Non-pigmented ciliary epithelial cell (primary cell): Measurements from ENCODE around the gene RIMKLB.

ENCODE experiments used
- DNase-seq: peaks from one replicate; pipeline ENCODE4 v3.0.0-alpha.2; 2010; ENCODE audit warnings: low read depth

Gene RIMKLB, protein sequence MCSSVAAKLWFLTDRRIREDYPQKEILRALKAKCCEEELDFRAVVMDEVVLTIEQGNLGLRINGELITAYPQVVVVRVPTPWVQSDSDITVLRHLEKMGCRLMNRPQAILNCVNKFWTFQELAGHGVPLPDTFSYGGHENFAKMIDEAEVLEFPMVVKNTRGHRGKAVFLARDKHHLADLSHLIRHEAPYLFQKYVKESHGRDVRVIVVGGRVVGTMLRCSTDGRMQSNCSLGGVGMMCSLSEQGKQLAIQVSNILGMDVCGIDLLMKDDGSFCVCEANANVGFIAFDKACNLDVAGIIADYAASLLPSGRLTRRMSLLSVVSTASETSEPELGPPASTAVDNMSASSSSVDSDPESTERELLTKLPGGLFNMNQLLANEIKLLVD

DNA sequence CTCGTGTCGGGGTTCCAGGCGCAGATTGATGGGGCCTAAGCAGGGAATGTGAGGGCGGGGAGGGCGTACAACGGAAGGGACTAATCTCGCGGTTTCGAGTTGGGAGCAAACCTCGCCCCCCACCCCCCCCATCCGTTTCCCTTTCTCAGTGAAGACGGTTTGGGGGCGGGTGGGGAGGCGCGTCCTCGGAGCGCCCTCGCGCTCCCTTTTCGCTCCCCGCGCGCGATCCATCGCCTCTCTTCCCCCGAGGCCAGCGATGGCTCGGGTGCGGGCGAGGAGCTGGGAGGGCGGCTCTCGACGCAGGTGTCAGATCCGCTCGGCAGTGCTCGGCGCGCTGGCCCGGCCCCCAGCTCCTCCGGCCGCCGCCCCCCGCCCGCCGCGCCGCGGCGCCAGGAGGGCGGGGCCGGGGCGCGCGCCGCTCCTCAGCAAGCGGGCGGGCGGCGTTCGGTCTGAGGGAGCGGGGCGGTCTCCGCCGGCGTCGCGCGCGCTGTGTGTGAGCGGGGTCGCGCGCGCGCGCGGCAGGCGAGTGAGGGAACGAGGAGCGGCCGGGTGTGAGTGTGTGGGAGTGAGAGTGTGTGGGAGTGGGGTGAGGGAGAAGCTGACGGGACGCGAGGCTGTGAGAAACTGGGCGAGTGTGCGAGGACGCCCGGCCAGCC, at the start of gene RIMKLB:
Gene RIMKLB (plus strand): TSS at position 516 of the 656 bp plus-strand sequence. CDS start 15,876 bp downstream, outside the sequence.
- no peak for DNase-seq

DNA sequence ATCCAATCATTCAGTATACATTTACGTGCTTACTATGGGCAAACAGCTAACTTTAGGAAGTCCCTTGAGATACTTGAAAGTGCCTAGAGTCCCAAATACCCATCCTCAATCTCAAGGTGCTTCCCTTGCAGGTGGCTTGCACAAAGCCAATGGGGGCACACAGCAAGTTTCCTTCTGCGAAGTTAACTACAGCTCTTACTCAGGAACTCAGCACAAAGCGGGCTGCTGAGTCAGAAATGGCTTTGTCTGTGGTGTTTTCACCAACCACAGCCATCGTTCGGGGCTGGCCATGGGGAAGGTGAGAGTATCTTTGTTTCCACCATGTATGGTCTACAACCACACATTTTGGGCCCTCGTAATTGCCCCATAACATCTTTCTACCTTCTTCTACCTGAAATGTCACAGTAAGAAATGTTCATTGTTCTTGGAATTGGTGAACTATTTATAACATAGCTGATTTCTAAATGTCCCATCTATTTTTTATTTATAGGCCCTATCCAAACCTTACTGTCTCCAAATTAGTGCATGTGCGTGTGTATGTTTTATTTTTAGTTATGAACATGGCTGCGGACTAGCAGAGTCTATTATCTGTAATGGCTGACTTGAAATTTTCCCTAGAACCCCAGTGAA, 49.1 kb upstream of the RIMKLB start:
- no peak for DNase-seq

DNA sequence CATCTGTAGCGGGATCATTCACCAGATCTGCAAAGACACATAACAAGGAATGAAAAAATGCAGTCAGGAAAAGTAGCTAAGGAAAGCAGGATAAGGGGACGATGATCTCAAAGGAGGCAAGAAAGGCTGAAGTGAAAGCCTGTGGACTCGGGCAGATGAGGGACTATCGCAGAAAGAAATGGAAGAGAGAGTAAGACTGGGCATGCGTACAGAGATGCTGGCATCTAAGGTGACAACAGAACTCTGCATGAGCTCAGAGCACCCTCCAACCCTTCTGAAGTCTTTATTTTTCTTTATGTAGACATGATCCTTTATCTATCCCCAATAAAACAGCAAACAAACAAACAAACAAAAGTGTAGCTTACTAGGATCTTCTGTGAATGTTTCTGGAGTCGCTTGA, 42.4 kb upstream of the RIMKLB start:
- DNase-seq, result no peak

DNA sequence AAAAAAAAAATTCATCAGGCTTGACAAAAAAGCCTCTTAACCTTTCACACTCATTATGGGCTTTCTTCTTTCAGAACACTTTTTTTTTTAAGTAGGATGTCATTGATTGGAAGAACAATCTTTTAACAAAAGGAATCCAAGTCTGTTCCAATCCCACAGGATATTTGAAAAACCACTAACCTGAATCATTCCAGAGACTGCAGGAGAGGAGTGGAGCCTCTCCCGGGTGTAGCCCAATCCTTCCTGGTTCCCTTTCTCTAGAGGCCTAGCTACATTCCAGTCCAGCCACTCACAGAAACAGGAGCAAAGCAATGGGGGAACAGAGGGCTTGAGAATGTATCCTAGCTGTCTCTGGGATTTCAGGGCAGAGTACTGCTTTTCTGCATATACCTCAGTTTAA, 39.4 kb upstream of the RIMKLB start:
- no peak for DNase-seq

DNA sequence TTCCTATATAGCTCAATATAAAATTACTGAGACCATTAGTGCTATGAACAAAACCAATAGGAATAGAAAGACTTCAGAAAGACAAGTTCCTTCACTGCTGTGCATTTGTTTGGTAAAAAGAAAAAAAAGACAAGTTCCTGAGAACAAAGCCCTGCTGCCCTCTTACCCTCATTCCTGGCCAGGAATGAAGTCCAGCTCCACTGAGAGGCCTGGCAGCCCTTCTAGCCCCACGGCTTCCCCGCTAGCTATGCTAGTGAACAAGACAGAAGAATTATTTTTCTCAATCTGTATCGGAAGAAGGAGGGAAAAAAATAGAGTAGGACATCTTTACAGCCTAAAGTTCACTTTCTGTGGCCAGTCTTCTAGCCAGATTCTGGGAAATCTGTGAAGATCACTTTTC, 36.8 kb upstream of the RIMKLB start:
- no peak for DNase-seq

DNA sequence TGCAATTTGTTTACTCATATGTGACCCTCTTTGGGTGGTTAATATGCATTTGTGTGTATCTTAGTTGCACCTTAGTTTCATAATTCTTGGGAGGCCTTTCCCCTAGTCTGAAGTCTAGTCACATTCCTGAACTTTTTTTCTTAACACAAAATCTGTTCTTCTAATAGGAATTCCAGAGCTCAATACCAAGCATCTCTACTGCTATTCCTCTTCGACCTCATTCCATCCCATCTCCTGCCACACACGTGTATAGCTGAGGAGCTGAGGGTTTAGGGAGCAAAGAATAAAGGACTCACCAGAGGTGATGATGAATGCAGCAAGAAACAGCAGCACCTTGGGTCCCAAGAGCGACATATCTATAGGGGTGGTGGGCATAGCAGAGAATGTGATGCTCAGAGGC, 36.0 kb upstream of the RIMKLB start:
- no peak for DNase-seq

DNA sequence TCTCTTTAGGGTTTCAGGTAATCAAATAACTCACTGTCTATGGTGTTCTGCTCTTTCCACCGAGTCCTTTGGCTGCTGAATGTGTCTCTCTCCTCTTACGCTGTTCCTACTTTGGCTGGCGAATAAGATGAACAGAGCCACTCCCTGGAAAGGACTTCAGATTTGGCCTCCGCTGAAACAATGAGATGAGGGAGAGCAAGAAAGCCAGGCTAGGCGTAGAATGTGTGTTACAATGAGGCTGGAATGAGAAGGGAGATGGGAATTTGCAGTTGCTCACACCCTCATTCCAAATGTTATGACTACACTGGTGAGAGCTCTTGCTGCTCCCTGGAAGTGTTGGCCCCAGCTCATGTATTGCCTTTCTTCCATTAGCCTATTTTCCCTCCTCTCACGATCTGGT, 35.2 kb upstream of the RIMKLB start, which contains the start of gene MFAP5:
Gene MFAP5 (minus strand): TSS at position 234 of the 400 bp plus-strand sequence. CDS start 722 bp downstream, outside the sequence.
- DNase-seq, result no peak

DNA sequence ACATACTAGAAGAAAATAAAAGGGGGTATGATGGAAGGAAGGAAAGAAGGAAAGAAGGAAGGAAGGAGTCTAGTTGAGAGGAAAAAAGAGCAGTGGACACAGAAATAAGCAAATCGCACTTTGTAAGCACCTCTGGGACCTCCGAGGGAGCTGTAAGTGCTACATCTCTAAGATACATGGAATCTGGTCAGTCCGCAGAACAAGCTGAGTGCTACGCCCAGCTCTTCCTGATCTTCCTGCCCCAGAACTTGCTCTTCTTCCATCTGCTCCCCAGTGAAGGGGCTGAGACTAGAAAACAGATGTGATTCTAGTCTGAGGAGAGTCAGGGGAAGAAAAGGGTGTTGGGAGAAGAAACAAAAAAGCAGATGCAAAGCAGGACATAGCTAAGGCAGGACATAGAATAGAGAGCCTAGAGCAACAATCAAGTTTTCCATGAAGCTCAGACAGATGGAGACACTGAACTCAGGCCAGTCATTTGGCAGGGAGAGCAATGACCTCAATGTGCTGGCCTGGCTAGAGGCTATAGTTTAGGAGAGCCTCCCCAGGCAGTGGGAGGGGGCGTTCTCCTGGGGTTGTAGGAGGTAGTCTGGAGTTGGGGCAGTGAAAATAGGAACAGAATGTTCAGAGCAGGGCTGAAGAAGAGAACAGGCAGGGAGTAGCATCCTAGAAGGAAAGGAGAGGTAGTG, 33.4 kb upstream of the RIMKLB start:
- no peak for DNase-seq

DNA sequence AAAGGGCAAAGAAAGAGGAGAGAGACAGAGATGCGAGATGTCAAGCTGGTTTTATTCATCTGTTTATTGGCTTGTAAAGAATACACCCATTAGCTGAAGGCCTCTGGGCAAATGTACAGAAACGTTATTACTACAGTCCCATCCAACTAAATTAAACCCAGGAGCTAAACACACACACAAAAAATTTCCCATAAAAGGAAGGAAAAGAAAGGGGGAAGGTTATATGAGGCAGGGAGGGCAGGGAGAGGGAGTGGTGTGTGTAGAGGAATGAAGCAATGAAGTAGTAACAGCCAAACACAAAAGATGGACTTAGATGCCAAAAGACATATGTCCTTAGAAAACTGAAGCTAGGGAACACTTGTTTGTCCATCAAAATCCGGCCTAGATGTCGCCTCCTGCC, 32.0 kb upstream of the RIMKLB start:
- DNase-seq, result no peak

DNA sequence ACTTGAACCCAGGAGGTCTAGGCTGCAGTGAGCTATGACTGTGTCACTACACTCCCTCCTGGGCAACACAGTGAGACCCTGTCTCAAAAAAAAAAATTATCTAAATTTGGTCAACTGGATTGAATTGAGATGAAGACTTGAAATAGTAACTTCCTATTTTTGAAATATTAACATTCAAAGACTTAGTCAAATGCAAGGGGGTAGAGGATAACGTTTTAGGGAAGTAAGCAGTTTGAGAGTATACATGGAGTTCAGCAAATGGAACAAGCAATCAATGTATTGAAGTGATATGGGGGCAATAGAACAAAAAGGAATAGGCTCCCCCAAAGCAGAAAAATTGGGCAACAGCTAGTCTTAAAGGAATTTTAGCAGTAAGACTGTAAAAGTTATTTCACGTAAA, 30.5 kb upstream of the RIMKLB start:
- no peak for DNase-seq

DNA sequence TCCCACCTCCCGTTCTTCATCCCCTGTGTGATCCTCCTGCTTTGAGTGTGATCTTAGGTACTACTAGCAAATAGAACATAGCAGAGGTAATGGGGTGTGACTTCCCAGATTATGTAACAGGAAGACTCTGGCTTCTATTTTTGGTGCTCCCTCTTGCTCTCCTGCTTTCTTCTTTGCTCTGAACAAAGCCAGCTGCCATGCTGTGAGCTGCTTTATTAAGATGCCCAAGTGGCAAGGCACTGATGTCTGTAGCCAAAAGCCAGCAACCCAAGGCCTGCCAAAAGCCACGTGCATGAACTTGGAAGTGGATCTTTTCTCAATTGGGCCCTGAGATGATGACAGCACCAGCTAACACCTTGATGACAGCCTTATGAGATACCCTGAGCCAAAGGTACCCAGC, 29.4 kb upstream of the RIMKLB start:
- no peak for DNase-seq

DNA sequence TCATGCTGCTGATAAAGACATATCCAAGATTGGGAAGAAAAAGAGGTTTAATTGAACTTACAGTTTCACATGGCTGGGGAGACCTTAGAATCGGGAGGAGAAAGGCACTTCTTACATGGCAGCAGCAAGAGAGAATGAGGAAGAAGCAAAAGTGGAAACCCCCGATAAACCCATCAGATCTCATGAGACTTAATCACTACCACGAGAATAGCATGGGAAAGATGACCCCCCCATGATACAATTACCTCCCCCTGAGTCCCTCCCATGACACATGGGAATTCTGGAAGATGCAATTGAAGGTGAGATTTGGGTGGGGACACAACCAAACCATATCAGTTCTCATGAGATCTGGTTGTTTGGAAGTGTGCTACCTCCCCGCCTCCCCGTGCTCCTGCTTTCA, 25.4 kb upstream of the RIMKLB start:
- no peak for DNase-seq

DNA sequence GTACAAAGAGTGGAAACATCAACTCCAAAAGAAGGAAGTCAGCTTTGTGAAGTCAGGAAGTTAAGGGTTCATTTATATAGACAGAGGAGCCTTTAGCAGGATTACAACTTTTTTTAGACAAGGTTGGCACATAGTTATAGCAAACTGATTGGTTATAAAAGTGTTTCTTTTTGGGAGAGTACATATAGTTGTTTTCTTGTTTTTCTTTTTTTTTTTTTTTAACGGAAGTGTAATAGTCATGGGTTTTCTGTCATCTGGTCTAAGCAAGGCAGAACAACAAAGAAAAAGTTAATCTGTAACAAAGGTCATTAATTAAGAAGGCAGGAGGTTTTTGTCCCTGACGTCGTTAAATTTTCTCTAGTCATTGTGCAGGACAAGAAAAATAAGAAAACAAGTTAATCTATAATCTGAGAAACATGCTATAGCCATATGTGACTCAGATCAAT, 22.2 kb upstream of the RIMKLB start:
- DNase-seq, result no peak

DNA sequence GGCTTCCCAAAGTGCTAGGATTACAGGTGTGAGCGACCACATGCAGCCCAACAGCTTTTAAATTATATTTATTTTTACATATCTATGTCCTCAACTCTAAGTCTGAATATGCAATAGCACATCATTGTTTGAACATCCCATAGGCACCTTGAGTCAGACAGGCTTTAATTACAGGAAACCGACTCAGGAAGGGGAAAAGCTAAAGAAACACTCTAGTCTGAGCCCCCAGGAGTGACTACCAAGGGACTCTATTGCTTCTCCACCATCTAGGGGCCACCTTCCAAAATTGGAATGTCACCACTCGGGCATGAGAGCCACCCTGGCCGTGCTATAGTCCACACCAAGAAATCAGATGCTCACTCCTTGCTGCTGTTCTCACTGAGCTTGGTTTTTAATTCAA, 21.1 kb upstream of the RIMKLB start:
- DNase-seq, result no peak

DNA sequence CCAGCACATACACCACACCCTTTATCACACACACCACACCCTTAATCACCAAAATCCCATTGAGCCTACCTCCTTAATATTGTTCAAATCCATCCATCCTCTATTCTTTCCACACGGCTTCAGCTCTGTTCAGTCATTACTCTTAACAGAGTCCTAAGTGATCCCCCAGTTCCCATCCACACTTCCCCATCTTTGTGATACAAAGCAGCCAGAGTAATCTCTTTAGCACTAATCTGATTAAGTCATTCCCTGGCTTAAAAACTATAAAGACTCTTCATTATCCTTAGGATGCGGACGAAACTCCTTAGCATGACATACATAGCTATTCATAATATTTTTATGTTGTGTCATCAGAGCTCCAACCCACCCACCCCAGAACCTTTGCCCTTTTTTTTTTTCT, 20.4 kb upstream of the RIMKLB start:
- DNase-seq, result no peak

DNA sequence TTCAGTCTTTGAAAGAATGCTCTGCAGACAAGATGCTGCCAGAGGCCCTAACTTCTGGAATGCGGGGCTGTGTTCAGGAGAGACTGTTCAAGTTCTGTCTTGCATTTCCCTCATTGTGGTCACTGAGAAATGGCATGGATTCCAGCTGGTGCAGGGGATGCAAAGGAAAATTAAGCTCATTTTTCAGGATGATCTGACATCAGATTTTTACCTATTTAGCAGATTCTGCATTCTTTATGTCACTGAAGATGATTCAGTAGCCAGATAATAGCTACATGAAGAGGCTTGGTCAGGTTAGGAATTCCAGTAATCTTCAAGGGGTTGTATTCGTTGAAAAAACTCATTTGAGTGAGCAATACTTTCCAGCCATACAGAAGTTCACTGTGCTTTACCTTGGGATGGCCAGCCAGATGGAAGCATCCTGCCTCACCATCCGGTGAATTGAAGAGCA, 19.1 kb upstream of the RIMKLB start:
- no peak for DNase-seq

DNA sequence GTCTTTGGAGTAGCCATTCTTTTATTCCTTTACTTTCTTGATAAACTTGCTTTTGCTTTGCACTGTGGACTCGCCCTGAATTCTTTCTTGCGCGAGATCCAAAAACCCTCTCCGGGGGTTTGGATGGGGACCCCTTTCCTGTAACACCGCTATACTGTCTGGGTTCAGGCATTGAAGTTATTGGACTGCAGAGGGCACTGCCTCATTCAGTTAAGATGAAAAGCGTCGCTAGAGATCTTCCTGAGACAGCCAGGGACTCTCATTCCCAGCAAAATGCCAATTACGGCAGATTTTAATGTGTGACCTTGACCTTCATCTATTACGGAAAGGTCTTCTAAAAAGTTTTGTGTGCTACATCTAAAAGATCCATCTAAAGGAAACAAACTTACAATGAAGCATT, 17.3 kb upstream of the RIMKLB start:
- DNase-seq, result no peak

DNA sequence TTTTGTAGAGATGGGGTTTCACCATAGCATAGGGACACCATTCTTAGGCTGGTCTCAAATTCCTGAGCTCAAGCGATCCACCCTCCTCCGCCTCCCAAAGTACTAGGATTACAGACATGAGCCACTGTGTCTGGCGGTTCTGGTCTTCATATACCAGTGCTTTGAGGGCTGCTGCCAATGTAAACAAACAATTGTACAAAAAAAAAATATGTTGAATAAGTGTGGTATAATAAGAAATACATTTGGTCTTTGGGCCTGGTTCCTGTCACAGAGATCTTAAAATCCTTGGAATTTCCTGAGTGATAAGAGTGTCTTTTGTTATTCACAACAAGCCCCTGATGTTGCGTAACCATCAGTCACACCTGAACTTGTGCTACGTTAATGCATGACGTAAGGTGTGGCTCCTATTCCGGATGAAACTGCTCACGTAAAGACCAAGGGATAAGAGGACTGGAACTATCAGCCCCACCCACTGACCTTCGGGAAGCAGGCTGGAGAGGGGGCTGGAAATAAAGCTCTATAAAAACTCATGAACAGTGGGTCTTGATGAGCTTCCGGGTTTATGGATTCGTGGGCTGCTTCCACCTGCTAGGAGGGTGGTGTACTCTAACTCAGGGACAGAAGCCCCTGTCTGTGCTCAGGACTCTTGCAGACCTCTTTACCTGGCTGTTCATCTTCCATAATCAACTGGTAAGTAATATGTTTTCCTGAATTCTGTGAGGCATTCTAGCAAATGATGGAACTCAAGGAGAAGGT, 16.5 kb upstream of the RIMKLB start:
- no peak for DNase-seq

DNA sequence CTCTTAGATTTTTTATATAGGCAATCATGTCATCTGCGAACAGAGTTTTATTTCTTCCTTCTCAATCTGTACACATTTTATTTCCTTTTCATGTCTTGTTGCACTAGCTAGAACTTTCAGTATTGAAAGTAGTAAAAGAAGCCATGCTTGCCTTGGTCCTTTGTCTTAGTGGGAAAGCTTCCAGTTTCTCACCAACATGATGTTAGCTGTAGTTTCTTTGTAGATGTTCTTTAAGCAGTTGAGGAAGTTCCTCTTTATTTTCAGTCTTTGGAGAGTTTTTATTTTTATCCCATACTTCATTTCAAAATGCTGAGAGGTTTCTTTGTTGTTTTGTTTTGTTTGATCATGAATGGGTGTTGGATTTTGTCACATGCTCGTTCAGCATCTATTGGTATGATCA, 12.7 kb upstream of the RIMKLB start:
- no peak for DNase-seq

DNA sequence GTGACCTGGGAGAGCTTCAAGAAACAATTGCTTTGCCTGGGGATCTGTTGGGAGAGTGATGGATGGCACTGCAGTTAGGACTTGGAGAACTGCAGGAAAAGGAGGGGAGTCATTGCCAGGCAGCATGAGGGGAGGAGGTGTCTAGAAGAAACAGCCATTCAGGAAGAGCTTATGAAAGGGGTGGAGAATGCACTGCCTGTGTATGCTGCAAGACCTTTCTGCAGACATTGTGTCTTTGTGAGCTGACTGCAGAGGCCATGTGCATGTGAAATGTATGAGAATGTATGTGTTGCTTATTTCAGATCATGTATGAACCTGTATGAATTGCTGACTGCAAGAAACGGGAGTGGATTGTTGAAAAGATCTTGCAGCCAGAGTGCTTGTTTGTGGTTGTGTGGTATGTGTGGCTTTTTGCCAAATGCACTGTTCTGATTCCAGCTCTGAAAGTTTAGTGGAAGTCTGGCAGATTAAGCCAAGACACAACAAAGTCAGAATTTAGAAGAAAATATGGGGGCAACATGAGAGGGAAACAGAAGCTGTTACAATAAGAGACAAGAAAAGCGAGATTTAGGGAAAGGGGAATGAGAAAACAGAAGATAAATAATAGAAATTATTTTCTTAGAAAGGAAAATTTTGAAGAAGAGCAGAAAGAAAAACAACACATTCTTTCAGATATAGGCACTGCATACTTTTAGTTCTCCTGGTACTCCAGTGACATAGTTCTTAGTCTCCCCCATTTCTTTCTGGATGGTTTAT, 9.8 kb upstream of the RIMKLB start:
- no peak for DNase-seq

DNA sequence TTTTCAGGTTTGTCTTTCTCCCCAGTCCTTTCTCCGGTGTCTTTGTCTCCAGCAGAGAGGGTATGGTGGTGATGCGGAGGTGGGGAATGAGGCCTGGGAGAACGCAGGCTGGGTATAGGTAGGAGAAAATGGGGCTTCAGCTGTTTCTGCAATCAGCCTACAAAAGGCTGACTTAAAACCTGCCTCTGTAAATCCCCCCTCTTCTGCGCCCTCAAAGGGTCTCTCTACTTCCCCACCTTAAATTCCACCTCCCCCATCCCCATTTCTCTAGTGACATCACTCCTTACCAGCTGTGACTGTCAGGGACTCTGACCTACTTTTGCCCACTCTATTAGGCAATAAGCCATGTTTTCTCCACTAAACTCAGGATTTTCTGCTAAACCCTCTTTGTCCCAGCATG, 8.1 kb upstream of the RIMKLB start:
- DNase-seq, result no peak
